ENCODE results near the gene BRME1.

Gene BRME1

DNA sequence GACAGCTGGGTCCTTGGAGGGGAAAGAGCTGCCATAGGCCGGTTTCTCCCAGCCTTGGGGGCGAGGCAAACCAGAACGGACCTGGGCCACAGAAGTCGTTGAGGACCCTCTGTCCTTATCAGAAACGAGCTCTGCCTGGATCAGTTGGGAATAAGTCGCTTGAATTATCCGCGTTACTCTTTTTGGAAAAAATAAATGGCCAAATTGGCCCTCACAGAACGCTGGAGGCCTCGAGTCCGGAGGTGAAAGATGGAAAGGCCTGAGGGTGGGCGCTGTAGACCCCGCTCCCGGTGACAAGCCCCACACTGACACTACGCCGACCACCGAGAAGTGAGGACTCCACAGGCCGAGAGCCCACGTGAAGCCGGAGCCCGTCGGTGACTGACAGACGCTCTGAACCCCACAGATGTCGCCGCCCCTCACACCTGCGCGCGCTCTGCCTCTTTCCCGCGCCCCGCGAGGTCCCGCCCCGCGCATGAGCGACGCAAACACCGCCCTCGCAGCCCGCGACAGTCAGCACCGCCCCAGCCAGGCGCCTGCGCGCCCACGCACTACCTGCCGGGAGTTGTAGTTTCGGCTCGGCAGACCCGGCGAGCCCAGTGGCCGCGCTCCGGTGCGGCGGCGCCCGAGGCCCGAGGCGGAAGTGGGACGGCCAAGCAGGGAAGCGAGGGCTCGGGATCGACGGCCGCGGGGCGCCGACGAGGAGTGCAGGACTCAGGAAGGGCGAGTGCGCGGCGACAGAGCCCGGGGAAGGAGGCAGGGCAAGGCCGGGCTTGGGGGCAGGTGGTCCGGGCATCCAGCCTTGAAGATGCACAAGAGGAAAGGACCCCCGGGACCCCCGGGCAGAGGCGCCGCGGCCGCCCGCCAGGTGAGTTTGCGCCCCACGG lies at the start of gene BRME1, which contains the start of gene CC2D1A:
TSS of gene BRME1 (minus strand) at position 484 of the 887 bp plus-strand sequence. CDS start 1,225 bp downstream, outside the sequence.
TSS of gene CC2D1A (plus strand) at position 568 of the 887 bp plus-strand sequence. CDS start at position 809, 241 bp downstream.
- Histone ChIP-seq H3K4me1 (ENCODE audit: insufficient read depth, low read length, poor library complexity, severe bottlenecking) (peaks cover 25% of the 10 kb centered on the region), H3K4me2 (ENCODE audit: low read depth, low read length, poor library complexity, severe bottlenecking) (peak within 1 kb of the TSS; percentile 80), H3K4me3 (ENCODE audit: low read length, poor library complexity, severe bottlenecking) (peak within 1 kb of the TSS; percentile 83), H3K9me2 (replicated peaks; ENCODE audit: low read depth, low read length) (no peaks in the 10 kb centered on the region), H3F3A (ENCODE audit: low read depth) (no peaks in the 10 kb centered on the region), H3K36me3 (ENCODE audit: insufficient read depth, low read length) (no peaks in the 10 kb centered on the region), H3K9me3 (ENCODE audit: insufficient read depth, low read depth, low read length) (no peaks in the 10 kb centered on the region), H2AFZ (ENCODE audit: low read length) (peak within 1 kb of the TSS; percentile 55), H3K9ac (ENCODE audit: low read depth, low read length, poor library complexity, severe bottlenecking) (peak within 1 kb of the TSS; percentile 79), H3K79me2 (ENCODE audit: insufficient read depth, low read length) (peaks cover 36% of the 10 kb centered on the region), H3K27me3 (ENCODE audit: insufficient read depth, low read length, poor library complexity, severe bottlenecking) (no peaks in the 10 kb centered on the region), H4K20me1 (ENCODE audit: insufficient read depth, low read length, poor library complexity, severe bottlenecking) (peaks cover 1% of the 10 kb centered on the region)
- TF ChIP-seq EZH2phosphoT487 (IDR thresholded peaks at IDR 0.05; ENCODE audit: borderline replicate concordance) = no peak
- no peak for TF ChIP-seq CTCF (conservative IDR thresholded peaks at IDR 0.05; ENCODE audit: low read length)

GRCh38 chr19:13954185-13954584 lies 48.3 kb upstream of the BRME1 start:
- peak overlapping the region; percentile 94 for H3K4me2 ChIP-seq (ENCODE audit: low read depth, low read length, poor library complexity, severe bottlenecking)
- no peak for TF ChIP-seq EZH2phosphoT487 (IDR thresholded peaks at IDR 0.05; ENCODE audit: borderline replicate concordance)
- TF ChIP-seq CTCF (conservative IDR thresholded peaks at IDR 0.05; ENCODE audit: low read length) = no peak
- H3K79me2 ChIP-seq (ENCODE audit: insufficient read depth, low read length) = peaks cover 62% of the 10 kb centered on the region
- peak overlapping the region; percentile 93 for H3K4me3 ChIP-seq (ENCODE audit: low read length, poor library complexity, severe bottlenecking)
- H3K27me3 ChIP-seq (ENCODE audit: insufficient read depth, low read length, poor library complexity, severe bottlenecking) = no peaks in the 10 kb centered on the region
- H3K4me1 ChIP-seq (ENCODE audit: insufficient read depth, low read length, poor library complexity, severe bottlenecking) = peaks cover 10% of the 10 kb centered on the region
- H3K9me2 ChIP-seq (replicated peaks; ENCODE audit: low read depth, low read length) = no peaks in the 10 kb centered on the region
- H3K9ac ChIP-seq (ENCODE audit: low read depth, low read length, poor library complexity, severe bottlenecking) = peak overlapping the region; percentile 92
- H3K9me3 ChIP-seq (ENCODE audit: insufficient read depth, low read depth, low read length) = no peaks in the 10 kb centered on the region
- H4K20me1 ChIP-seq (ENCODE audit: insufficient read depth, low read length, poor library complexity, severe bottlenecking) = peaks cover 26% of the 10 kb centered on the region
- no peak overlapping the region for H2AFZ ChIP-seq (ENCODE audit: low read length)
- H3F3A ChIP-seq (ENCODE audit: low read depth) = no peaks in the 10 kb centered on the region
- H3K36me3 ChIP-seq (ENCODE audit: insufficient read depth, low read length) = peaks cover 41% of the 10 kb centered on the region; the same call in 1 of the 2 replicates

GRCh38 chr19:13952931-13953531 lies 47.1 kb upstream of the BRME1 start:
- Histone ChIP-seq H2AFZ (ENCODE audit: low read length) (no peak overlapping the region), H3K27me3 (ENCODE audit: insufficient read depth, low read length, poor library complexity, severe bottlenecking) (no peaks in the 10 kb centered on the region), H3K36me3 (ENCODE audit: insufficient read depth, low read length) (peaks cover 30% of the 10 kb centered on the region; the same call in 1 of the 2 replicates), H4K20me1 (ENCODE audit: insufficient read depth, low read length, poor library complexity, severe bottlenecking) (peaks cover 19% of the 10 kb centered on the region), H3F3A (ENCODE audit: low read depth) (no peaks in the 10 kb centered on the region), H3K79me2 (ENCODE audit: insufficient read depth, low read length) (peaks cover 55% of the 10 kb centered on the region), H3K9ac (ENCODE audit: low read depth, low read length, poor library complexity, severe bottlenecking) (peak overlapping the region; percentile 92), H3K4me3 (ENCODE audit: low read length, poor library complexity, severe bottlenecking) (peak overlapping the region; percentile 93), H3K9me3 (ENCODE audit: insufficient read depth, low read depth, low read length) (no peaks in the 10 kb centered on the region), H3K4me2 (ENCODE audit: low read depth, low read length, poor library complexity, severe bottlenecking) (peak overlapping the region; percentile 94), H3K4me1 (ENCODE audit: insufficient read depth, low read length, poor library complexity, severe bottlenecking) (peaks cover 10% of the 10 kb centered on the region), H3K9me2 (replicated peaks; ENCODE audit: low read depth, low read length) (no peaks in the 10 kb centered on the region)
- no peak for TF ChIP-seq CTCF (conservative IDR thresholded peaks at IDR 0.05; ENCODE audit: low read length)
- TF ChIP-seq EZH2phosphoT487 (IDR thresholded peaks at IDR 0.05; ENCODE audit: borderline replicate concordance) = no peak

All from Loucy (cell line).